Ectodermal cell (in vitro differentiated cells): ENCODE results near the gene TSC22D4.
A peak's percentile ranks its signal among the peaks of the same experiment; 100 is the strongest.

Source experiments
- H3K27ac ChIP-seq: 2 replicates; pipeline ENCODE4 v1.7.0; 2013; ENCODE audit warnings: mild to moderate bottlenecking, low read depth, low read length; ENCODE audit not compliant: insufficient read depth, poor library complexity, severe bottlenecking
- H3K27me3 ChIP-seq: 2 replicates; pipeline ENCODE4 v1.7.0; 2013; ENCODE audit warnings: mild to moderate bottlenecking, low read length; ENCODE audit not compliant: insufficient read depth, control insufficient read depth, poor library complexity, severe bottlenecking
- H3K36me3 ChIP-seq: one replicate; pipeline ENCODE4 v1.7.0; 2013; ENCODE audit warnings: low read length; ENCODE audit not compliant: control insufficient read depth, insufficient read depth
- H3K4me1 ChIP-seq: one replicate; pipeline ENCODE4 v1.7.0; 2013; ENCODE audit warnings: low read length; ENCODE audit not compliant: control insufficient read depth, insufficient read depth
- H3K4me3 ChIP-seq: 2 replicates; pipeline ENCODE4 v1.7.0; 2013; ENCODE audit warnings: low read depth, low read length, control low read depth; ENCODE audit not compliant: insufficient read depth
- H3K9me3 ChIP-seq: 2 replicates; pipeline ENCODE4 v1.7.0; 2013; ENCODE audit warnings: mild to moderate bottlenecking, low read length, moderate library complexity; ENCODE audit not compliant: control insufficient read depth
- WGBS, 2 experiments: methylation state at CpG; one replicate each; pipeline ENCODE4 v1.1.7; 2013; ENCODE audit warnings: missing lambda C conversion rate in 2 of 2; 5-methylcytosine and 5-hydroxymethylcytosine counted together

The TSC22D4 gene

DNA sequence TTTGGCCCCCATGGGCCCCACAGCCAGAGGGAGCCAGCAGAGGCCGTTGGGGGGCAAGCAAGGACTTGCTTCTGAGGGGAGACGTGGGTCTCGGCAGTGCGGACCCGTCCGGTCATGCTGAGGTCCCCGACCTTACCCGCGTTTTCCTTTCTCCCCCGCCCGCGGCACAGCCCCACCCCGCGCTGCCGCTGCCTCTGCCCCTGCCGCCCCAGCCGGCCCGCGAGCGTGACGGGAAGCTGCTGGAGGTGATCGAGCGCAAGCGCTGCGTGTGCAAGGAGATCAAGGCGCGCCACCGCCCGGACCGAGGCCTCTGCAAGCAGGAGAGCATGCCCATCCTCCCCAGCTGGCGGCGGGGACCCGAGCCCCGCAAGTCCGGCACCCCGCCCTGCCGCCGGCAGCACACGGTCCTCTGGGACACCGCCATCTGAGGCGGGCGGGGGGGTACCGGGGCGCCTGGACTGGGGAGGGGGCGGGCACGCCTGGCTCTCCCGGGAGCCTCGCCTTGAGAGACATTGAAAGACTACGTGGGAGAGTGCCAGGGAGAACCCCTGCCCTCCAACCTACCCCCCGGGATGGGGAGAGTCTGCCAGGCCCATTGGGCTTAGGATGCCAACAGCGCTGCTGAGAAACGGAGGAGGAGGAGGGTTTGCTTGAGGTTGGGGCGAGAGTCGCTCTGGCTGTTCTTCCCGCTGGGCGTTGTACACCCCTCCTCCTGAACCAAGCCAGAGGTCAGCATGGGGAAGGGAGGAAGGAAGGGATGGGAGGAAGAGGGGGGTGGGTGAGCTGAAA is 14.7 kb upstream of the TSC22D4 start:
- 7 to 11% methylated on average over 56 of the region's 56 CpGs for WGBS, 2 experiments
- Histone ChIP-seq H3K36me3 (no peaks in the 10 kb centered on the region), H3K27me3 (peaks cover 4% of the 10 kb centered on the region), H3K27ac (no peak overlapping the region), H3K4me3 (peak overlapping the region; percentile 29), H3K4me1 (peaks cover 17% of the 10 kb centered on the region), H3K9me3 (no peaks in the 10 kb centered on the region)

DNA sequence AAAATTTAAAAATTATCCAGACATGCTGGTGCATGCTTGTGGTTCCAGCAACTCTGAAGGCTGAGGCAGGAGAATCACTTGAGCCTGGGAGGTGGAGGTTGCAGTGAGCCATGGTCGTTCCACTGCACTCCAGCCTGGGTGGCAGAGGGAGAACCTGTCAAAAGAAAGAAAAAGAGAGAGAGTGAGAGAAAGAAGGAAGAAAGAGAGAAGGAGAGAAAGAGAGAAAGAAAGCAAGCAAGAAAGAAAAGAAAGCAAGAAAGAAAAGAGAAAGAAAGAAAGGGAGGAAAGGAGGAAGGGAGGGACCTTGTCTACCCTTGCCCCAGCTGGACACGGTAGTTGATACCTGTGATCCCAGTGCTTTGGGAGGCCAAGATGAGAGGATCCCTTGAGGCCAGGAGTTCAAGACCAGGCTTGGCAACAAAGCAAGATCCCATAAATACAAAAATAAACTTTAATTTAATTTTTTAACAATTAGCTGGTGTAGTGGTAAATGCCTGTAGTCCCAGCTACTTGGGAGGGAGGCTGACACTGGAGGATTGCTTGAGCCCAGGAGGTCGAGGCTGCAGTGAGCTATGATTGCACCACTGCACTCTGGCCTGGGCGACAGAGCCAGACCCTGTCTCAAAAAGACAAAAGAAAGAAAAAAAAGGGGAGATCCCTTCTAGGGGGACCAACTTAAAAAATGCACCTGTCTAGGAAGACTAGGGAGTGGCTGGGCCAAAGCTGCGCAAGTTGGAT is 13.9 kb upstream of the TSC22D4 start:
- H3K4me3 ChIP-seq: peak overlapping the region; percentile 29

DNA sequence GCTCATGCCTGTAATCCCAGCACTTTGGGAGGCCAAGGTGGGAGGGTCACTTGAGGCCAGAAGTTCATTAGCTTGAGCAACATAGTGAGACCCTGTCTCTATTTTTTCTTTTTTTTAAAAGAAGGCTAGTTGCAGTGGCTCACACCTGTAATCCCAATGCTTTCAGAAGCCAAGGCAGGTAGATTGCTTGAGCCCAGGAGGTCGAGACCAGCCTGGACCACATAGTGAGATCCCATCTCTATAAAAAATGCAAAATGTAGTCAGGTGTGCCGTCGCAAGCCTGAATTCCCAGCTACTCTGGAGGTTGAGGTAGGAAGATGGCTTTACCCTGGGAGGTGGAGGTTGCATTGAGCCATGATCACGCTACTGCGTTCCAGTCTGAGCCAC is 12.2 kb upstream of the TSC22D4 start:
- 84 to 88% methylated on average over 5 of the region's 5 CpGs for WGBS, 2 experiments
- H3K9me3 ChIP-seq: no peaks in the 10 kb centered on the region

More for the DNA sequence above, 13.9 kb upstream of the TSC22D4 start:
- peaks cover 4% of the 10 kb centered on the region for H3K27me3 ChIP-seq
- WGBS, 2 experiments: 88 to 90% methylated on average over 5 of the region's 5 CpGs
- no peaks in the 10 kb centered on the region for H3K9me3 ChIP-seq
- H3K36me3 ChIP-seq: no peaks in the 10 kb centered on the region
- H3K27ac ChIP-seq: no peak overlapping the region
- H3K4me1 ChIP-seq: peaks cover 25% of the 10 kb centered on the region

DNA sequence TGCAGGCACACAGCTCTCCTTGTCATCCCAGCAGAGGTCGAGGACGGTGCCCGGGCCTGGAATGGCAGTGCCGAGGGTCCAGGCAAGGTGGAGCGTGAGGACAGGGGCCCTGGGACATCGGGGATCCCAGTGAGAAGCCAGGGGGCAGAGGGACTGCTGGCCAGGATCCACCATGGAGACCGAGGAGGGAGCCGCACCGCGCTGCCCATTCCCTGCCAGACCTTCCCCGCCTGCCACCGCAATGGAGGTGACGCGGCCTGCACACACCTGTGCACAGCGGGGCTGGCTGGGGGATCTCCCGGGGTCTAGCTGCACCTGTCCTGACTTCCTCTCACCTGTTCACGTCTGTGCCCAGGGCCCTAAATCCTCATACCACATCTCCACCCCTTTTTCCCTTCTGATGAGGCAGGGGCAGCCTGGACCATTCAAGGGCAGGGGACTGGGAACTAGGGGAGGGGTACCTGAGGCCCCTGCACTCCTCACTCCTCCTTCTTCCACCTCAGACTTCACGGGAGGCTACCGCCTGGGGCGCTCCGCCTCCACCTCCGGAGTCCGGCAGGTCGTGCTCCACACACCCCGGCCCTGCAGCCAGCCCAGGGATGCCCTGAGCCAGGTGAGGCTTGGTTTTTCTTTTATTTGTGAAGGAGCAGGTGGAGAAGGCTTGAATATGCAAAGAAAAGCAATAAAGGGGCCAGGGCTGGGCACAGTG is 11.6 kb upstream of the TSC22D4 start:
- WGBS, 2 experiments: 91% methylated on average over 25 of the region's 25 CpGs
- Histone ChIP-seq H3K4me1 (peaks cover 41% of the 10 kb centered on the region), H3K27me3 (peaks cover 4% of the 10 kb centered on the region), H3K4me3 (peak overlapping the region; percentile 10), H3K9me3 (no peaks in the 10 kb centered on the region), H3K36me3 (no peaks in the 10 kb centered on the region), H3K27ac (peak overlapping the region; percentile 63)

More for the DNA sequence above, 12.2 kb upstream of the TSC22D4 start:
- no peaks in the 10 kb centered on the region for H3K36me3 ChIP-seq
- H3K27ac ChIP-seq: no peak overlapping the region
- peaks cover 4% of the 10 kb centered on the region for H3K27me3 ChIP-seq
- H3K4me3 ChIP-seq: no peak overlapping the region
- H3K4me1 ChIP-seq: peaks cover 36% of the 10 kb centered on the region

DNA sequence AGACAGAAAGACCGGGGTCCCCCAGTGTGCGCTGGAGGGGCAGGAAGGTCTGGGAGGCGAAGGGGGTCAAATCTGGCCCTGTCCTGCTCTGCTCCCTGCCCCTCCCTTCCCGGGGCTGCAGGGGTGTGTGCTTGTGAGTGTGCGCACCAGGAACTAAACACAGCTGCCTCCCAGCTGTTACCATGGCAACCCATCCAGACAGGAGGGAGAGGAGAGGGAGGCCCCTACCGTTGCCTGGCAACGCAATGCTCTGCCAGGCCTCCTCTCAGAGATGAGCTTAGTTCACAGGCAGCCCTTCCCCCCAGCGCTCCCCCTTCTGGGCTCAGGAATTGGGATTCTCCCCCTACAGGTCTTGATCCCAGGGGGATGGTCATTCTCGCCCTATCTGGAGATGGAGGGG is 10.8 kb upstream of the TSC22D4 start:
- Histone ChIP-seq H3K27ac (peak overlapping the region; percentile 63), H3K36me3 (no peaks in the 10 kb centered on the region), H3K4me1 (peaks cover 48% of the 10 kb centered on the region), H3K27me3 (peaks cover 4% of the 10 kb centered on the region), H3K4me3 (peak overlapping the region; percentile 10), H3K9me3 (no peaks in the 10 kb centered on the region)
- WGBS, 2 experiments: 20 to 23% methylated on average over 9 of the region's 9 CpGs

DNA sequence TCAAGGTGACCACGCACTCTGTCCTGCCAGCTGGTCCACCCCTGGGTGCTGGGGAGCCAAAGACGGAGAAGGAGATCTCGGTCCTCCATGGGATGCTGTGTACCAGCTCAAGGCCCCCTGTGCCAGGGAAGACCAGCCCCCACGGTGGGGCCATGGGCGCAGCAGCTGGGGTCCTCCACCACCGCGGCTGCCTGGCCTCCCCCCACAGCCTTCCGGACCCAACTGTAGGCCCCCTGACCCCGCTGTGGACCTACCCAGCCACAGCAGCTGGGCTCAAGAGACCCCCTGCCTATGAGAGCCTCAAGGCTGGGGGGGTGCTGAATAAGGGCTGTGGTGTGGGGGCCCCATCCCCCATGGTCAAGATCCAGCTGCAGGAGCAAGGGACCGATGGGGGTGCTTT is 10.1 kb upstream of the TSC22D4 start:
- no peak overlapping the region for H3K27ac ChIP-seq
- peaks cover 4% of the 10 kb centered on the region for H3K27me3 ChIP-seq
- peaks cover 48% of the 10 kb centered on the region for H3K4me1 ChIP-seq
- no peak overlapping the region for H3K4me3 ChIP-seq
- no peaks in the 10 kb centered on the region for H3K36me3 ChIP-seq
- 91 to 92% methylated on average over 10 of the region's 10 CpGs for WGBS, 2 experiments
- H3K9me3 ChIP-seq: no peaks in the 10 kb centered on the region

DNA sequence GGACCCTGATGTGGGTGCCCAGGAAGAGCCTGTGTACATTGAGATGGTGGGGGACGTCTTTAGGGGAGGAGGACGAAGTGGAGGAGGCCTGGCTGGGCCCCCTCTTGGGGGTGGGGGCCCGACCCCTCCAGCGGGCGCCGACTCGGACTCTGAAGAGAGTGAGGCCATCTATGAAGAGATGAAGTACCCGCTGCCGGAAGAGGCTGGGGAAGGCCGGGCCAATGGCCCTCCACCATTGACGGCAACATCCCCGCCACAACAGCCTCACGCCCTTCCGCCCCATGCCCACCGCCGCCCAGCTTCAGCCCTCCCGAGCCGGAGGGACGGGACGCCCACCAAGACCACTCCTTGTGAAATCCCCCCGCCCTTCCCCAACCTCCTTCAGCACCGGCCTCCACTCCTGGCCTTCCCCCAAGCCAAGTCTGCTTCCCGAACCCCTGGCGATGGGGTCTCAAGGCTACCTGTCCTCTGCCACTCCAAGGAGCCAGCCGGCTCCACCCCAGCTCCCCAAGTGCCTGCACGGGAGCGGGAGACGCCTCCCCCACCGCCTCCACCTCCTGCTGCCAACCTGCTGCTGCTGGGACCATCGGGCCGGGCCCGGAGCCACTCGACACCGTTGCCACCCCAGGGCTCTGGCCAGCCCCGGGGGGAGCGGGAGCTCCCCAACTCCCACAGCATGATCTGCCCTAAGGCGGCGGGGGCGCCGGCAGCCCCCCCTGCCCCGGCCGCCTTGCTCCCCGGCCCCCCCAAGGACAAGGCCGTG is 9.5 kb upstream of the TSC22D4 start:
- Histone ChIP-seq H3K4me3 (no peak overlapping the region), H3K4me1 (peaks cover 48% of the 10 kb centered on the region), H3K27me3 (peaks cover 4% of the 10 kb centered on the region), H3K27ac (no peak overlapping the region), H3K9me3 (no peaks in the 10 kb centered on the region), H3K36me3 (no peaks in the 10 kb centered on the region)
- WGBS, 2 experiments: 94 to 95% methylated on average over 44 of the region's 44 CpGs

DNA sequence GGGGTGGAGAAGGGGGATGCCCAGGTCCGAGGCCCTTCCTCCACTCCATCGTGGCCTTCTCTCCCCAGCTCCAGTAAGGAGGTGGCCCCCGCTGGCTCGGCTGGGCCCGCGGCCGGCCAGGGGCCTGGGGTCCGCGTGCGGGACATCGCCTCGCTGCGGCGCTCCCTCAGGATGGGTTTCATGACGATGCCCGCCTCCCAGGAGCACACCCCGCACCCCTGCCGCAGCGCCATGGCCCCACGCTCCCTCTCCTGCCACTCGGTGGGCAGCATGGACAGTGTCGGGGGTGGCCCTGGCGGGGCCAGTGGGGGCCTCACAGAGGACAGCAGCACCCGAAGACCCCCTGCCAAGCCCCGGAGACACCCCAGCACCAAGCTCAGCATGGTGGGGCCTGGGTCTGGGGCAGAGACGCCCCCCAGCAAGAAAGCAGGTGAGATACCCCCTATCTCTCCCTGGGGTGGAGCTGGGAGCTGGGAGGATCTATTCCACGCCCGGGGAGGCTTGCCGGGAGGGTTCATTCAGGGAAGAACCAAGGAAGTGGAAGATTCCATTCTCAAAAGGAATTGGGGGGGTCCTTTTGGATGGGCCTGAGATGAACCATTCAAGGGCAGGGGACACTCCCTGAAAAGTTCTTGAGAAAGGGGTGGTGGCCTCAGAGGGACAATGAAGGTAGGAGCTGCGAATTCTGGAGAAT is 7.9 kb upstream of the TSC22D4 start:
- Histone ChIP-seq H3K27ac (no peak overlapping the region), H3K4me3 (peak overlapping the region; percentile 16), H3K4me1 (peaks cover 48% of the 10 kb centered on the region), H3K36me3 (no peaks in the 10 kb centered on the region), H3K9me3 (no peaks in the 10 kb centered on the region), H3K27me3 (peaks cover 5% of the 10 kb centered on the region)
- WGBS, 2 experiments: 79 to 80% methylated on average over 30 of the region's 30 CpGs

DNA sequence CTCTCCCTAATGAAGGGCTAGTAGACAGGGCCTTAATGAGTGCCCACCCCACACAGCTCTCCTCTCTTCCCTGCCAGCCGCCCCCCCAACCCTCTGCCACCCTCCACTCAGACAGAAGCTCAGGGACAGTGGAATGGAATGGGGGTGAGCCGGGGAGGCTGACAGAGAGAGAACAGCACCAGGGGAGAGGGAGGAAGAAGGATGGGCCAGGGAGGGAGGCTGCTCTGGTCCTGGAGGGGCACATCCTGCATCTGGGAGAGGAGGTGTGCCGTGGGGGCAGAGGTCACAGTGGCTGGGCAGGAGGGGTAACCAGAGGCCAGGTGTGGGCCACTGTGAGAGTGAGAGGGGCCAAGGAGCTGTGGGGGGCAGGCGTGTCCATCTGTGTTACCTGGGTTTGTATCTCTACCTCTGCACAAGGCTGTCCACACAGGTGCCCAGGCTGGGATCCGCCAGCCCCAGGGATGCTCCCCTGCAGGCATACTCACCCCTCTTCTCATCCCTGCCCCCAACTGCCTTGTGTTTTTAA is 7.2 kb upstream of the TSC22D4 start:
- Histone ChIP-seq H3K36me3 (no peaks in the 10 kb centered on the region), H3K9me3 (no peaks in the 10 kb centered on the region), H3K4me3 (no peak overlapping the region), H3K27ac (no peak overlapping the region), H3K27me3 (peaks cover 5% of the 10 kb centered on the region), H3K4me1 (peaks cover 48% of the 10 kb centered on the region)
- 86 to 95% methylated on average over 5 of the region's 5 CpGs for WGBS, 2 experiments
